Measurements from ENCODE around the gene TRIM66.

The TRIM66 gene

DNA sequence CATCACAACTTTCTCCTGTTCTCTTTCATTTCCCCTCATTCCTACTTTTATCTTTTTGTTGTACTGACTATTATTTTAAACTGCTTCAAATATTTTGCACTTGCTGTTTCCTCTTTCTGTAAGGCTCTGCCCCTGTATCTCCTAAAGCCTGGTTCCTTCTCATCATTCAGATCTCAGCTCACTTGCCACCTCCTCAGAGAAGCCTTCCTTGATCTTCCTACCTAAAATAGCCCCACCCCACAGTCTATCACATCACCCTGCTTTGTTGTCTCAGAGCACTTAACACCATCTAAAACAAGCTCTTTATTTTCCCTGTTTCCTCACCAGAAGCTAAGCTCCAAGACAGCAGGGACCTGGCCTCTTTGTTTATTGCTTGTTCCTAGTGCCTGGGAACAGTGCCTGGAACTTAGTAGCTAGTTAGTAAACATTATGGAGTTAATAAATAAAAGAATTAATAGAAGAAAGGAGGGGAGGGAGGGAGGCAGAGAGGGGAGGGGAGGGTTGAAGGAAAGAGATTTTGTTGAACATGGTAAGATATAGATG is 85.9 kb downstream of the TRIM66 start:
- TF ChIP-seq, protein P1, sequence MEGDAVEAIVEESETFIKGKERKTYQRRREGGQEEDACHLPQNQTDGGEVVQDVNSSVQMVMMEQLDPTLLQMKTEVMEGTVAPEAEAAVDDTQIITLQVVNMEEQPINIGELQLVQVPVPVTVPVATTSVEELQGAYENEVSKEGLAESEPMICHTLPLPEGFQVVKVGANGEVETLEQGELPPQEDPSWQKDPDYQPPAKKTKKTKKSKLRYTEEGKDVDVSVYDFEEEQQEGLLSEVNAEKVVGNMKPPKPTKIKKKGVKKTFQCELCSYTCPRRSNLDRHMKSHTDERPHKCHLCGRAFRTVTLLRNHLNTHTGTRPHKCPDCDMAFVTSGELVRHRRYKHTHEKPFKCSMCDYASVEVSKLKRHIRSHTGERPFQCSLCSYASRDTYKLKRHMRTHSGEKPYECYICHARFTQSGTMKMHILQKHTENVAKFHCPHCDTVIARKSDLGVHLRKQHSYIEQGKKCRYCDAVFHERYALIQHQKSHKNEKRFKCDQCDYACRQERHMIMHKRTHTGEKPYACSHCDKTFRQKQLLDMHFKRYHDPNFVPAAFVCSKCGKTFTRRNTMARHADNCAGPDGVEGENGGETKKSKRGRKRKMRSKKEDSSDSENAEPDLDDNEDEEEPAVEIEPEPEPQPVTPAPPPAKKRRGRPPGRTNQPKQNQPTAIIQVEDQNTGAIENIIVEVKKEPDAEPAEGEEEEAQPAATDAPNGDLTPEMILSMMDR (IDR thresholded peaks at IDR 0.05; ENCODE audit: insufficient read depth, missing control alignments) = no peak
- DNase-seq (ENCODE audit: insufficient read length, low spot score) (no peak), FAIRE-seq (no peak)

DNA sequence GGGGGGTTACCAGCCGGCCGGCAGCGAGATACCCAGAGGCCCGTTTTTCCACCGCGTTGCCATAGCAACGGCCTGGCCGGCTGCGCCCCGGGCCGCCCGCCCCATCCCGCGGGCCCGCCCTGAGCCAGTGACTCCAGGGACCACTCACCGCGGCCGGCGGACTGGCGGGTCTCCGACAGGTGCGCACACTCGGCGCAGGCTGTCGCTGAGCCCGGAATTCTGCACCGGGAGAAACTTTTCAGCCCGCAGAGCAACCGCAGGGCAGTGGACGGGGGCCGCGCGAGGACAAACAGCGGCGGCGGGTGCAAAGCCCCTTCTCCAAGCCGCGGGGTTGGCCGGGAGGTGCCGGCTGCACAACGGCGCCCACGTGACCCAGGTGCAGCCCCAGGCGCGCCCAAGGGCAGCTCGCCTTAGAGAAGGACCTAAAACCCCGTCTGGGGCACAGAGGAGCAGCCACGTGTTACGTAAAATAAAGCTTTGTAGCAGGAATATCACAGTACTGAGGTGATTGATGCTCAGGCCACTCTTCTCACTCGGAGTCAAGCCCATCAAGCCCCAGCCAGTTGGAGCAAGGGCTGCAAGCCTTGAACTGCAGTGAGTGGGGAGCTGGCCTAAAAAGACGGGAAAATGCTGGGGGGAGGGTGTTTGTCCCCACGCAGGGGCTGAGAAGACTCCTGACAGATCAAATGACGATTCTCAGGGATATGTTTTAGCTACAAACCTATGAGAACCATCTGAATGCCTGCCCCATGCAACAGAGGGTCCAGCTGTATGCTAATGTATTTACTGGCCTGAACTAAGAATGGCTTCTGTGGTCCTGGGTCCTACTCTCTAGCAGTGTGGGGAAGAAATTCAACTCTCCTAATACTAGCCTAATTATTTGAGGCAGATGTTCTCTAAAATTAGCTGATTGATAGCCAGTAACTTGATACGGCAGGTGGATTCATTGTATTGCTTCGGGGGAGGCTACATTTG is 88.2 kb downstream of the TRIM66 start, which contains the start of gene STK33:
Gene STK33 (minus strand): TSS at position 294 of the 975 bp plus-strand sequence. CDS start 119,323 bp downstream, outside the sequence.
- FAIRE-seq (no peak), DNase-seq (ENCODE audit: insufficient read length, low spot score) (peak; percentile 87)
- TF ChIP-seq, protein P1 (IDR thresholded peaks at IDR 0.05; ENCODE audit: insufficient read depth, missing control alignments) = no peak

DNA sequence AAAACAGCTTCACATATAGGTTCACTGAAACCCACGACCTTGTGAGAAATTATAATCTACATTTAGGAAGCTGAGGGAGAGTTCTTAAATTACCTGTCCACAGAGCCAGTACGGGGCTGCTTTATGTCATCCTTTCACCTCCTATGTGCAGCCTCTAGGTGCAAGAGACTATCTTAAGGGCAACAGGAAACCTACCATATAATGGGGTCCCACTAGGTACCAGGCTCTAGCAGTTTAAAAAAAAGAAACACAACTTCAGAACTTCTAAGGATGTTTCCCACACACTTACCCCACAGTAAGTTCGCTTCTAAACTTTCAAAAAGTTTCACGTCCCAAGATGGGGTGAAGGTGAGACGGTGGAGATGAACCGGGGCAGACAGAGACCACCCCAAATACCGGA is 89.0 kb downstream of the TRIM66 start:
- FAIRE-seq (peak; percentile 11), DNase-seq (ENCODE audit: insufficient read length, low spot score) (no peak)
- TF ChIP-seq, protein P1 (IDR thresholded peaks at IDR 0.05; ENCODE audit: insufficient read depth, missing control alignments) = no peak

DNA sequence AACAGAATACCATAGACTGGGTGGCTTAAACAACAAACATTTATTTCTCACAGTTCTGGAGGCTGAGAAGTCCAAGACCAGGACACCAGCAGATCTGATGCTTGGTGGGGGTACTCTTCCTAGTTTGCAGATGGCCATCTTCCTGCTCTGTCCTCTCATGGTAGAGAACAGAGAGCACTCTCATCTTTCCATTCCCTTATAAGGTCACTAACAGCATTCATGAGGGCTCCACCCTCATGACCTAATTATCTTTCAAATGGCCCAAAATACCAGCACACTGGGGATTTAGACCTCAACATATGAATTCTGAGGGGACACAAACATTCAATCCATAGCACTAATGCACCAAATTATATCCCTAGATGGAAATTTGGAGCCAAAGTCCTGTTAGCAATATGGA is 94.5 kb downstream of the TRIM66 start:
- TF ChIP-seq, protein P1 (IDR thresholded peaks at IDR 0.05; ENCODE audit: insufficient read depth, missing control alignments) = no peak
- no peak for FAIRE-seq
- no peak for DNase-seq (ENCODE audit: insufficient read length, low spot score)

DNA sequence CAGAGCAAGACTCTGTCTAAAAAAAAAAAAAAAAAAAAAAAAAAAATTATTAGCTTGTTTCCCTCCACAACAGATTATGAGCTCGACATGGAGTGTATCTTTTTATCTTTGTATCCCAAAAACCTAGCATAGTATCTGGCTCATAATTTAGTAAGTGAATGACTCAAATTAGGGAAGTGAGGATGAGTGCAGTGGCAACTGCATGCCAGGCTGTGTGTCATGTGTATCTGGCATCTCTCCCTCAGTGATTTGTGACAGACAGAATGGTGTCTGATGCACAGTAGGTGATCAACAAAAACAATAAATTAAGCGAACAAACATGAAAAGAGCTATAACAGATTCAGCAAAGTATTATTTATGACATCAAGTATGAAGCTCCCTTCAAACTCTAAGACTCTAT is 95.7 kb downstream of the TRIM66 start:
- TF ChIP-seq, protein P1 (IDR thresholded peaks at IDR 0.05; ENCODE audit: insufficient read depth, missing control alignments) = no peak
- DNase-seq (ENCODE audit: insufficient read length, low spot score) (no peak), FAIRE-seq (no peak)

DNA sequence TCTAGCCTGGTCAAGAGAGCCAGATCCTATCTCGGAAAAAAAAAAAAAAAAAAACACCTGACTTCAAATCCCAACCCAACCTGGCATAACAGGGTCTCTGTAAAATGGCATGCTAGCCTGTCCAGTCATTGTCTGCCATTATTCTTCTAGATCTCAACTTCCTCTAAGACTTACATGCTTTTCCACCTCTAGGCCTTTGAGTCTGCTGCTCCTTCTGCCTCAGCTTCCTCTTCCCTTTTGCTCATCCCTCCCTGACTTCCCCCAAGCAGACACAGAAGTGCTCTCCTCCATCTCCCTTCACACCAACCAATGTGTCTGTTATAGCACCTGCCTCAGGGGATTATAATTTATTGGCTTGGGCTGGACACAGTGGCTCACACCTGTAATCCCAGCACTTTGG is 96.3 kb downstream of the TRIM66 start:
- DNase-seq (ENCODE audit: insufficient read length, low spot score) = no peak
- no peak for FAIRE-seq
- TF ChIP-seq, protein P1 (IDR thresholded peaks at IDR 0.05; ENCODE audit: insufficient read depth, missing control alignments) = no peak

DNA sequence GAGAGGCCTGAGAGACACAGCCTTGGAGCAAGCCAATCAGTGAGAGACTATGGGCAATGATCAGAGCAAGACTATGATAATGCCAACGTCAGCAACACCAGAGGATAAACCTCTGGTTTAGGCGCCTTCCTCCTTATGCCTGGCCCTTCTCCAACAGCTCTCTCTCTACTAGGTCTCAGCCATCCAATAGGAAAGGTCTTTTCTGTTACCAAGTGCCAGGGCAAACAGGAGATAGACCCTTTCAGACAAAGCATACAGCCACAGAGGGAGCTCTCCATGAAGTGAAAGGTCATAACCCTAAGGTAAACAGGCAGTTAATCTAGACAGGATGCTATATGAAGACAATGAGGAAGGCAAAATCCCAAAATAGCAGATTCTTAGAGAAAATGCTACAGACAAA is 98.0 kb downstream of the TRIM66 start:
- TF ChIP-seq, protein P1 (IDR thresholded peaks at IDR 0.05; ENCODE audit: insufficient read depth, missing control alignments) = no peak
- no peak for FAIRE-seq
- no peak for DNase-seq (ENCODE audit: insufficient read length, low spot score)
